HepG2 (cell line): ENCODE data around the gene SULT1C4.

ENCODE experiments used
- EZH2 ChIP-seq: conservative IDR thresholded peaks from 2 replicates; pipeline ENCODE4 v1.6.1; 2012; ENCODE audit warnings: mild to moderate bottlenecking, low read depth, low read length, moderate library complexity
- JUND ChIP-seq: sonication (generic); formaldehyde crosslinking; IDR thresholded peaks from 2 replicates; pipeline ENCODE4 v1.8.0; 2022; ENCODE audit warnings: mild to moderate bottlenecking, missing genetic modification reagents
- MEIS1 ChIP-seq: sonication (generic); formaldehyde crosslinking; IDR thresholded peaks from 2 replicates; pipeline ENCODE4 v1.9.0; 2021; ENCODE audit warnings: mild to moderate bottlenecking, missing genetic modification reagents, moderate library complexity, borderline replicate concordance
- POLR2A ChIP-seq, 2 experiments: IDR thresholded peaks; 2 replicates each; pipeline ENCODE4 v1.6.1; 2011; ENCODE audit warnings: low read depth in 2 of 2, low read length in 2 of 2, mild to moderate bottlenecking in 1 of 2, moderate library complexity in 1 of 2; ENCODE audit not compliant: insufficient read depth in 1 of 2
- TCF7L2 ChIP-seq: IDR thresholded peaks from 2 replicates; pipeline ENCODE4 v1.6.1; 2011; ENCODE audit warnings: mild to moderate bottlenecking, low read depth, low read length, moderate library complexity
- TOPORS ChIP-seq: sonication (generic); formaldehyde crosslinking; IDR thresholded peaks from 2 replicates; pipeline ENCODE4 v1.8.0; 2023; ENCODE audit warnings: mild to moderate bottlenecking, missing genetic modification reagents
- YY1 ChIP-seq: IDR thresholded peaks from 2 replicates; pipeline ENCODE4 v1.6.1; 2011; ENCODE audit warnings: low read length, low read depth, moderate library complexity, mild to moderate bottlenecking; ENCODE audit not compliant: insufficient read depth, insufficient replicate concordance
- ZFP36 ChIP-seq: fragments of 150-350 bp; IDR thresholded peaks from 2 replicates; pipeline ENCODE4 v1.6.1; 2018; ENCODE audit warnings: borderline replicate concordance, low read length, low read depth; ENCODE audit not compliant: partially characterized antibody
- ZNF570 ChIP-seq: sonication (generic); formaldehyde crosslinking; IDR thresholded peaks from 2 replicates; pipeline ENCODE4 v1.4.0; 2020; ENCODE audit warnings: mild to moderate bottlenecking, missing genetic modification reagents, borderline replicate concordance
- ZNF577 ChIP-seq: sonication (generic); formaldehyde crosslinking; IDR thresholded peaks from 2 replicates; pipeline ENCODE4 v1.4.0; 2020; ENCODE audit warnings: mild to moderate bottlenecking, low read depth, missing genetic modification reagents, borderline replicate concordance
- ZNF660 ChIP-seq: sonication (generic); formaldehyde crosslinking; IDR thresholded peaks from 2 replicates; pipeline ENCODE4 v1.5.1; 2020; ENCODE audit warnings: mild to moderate bottlenecking, low read depth, missing genetic modification reagents, borderline replicate concordance
- TF ChIP-seq, protein P1 (sequence below): sonication (generic); formaldehyde crosslinking; IDR thresholded peaks from 2 replicates; pipeline ENCODE4 v1.4.0; 2020; ENCODE audit warnings: missing genetic modification reagents
- TF ChIP-seq, protein P2 (sequence below): sonication (generic); formaldehyde crosslinking; IDR thresholded peaks from 2 replicates; pipeline ENCODE4 v1.5.1; 2020; ENCODE audit warnings: mild to moderate bottlenecking, missing genetic modification reagents, moderate library complexity
- TF ChIP-seq, protein P3 (sequence below): sonication (generic); formaldehyde crosslinking; IDR thresholded peaks from 2 replicates; pipeline ENCODE4 v1.8.1; 2023; ENCODE audit warnings: mild to moderate bottlenecking, missing genetic modification reagents

DNA sequence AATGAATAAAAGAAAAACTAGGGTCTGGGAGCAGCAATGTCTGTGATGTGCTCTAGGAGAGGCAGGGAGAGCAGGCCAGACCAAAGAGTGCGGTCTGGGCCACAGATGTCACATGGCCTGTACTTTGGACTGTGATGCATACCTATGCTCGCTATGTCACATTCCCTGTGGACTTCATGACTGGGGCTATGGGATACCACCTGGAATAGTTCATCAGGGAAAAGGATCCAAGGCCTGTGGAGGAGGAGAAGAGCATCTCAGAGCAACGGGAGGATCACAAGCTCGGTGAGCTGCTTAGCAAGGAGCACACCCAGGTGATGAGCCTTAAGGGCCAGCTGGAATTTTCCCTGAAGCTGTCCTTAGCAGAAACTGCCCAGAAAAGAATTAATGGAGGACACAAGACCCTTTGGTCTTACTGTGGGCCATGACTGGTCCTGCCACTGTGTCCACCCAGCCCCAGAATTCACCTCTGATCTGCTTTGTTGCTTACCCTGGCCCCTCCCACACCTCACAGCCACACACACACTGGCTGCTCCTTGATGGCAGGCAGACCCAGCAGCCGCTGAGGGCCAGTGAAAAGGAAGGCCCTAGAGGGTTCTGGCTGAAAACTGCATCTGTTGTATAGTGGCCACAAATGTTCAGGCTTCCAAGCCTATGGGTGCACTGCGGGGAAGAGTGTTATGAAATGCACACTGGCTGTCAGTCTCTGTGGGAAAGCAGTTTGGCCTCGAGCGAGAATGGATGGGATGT is 45.9 kb downstream of the SULT1C4 start:
- TF ChIP-seq ZNF577 (CRISPR knock-in tag), result no peak
- peak in 1 of 2 experiments; percentile 17; a peak in 1 of 4 replicates for TF ChIP-seq POLR2A (IDR thresholded peaks at IDR 0.05; ENCODE audit: insufficient read depth in 1 of 2, low read depth in 2 of 2, low read length in 2 of 2)
- TF ChIP-seq ZFP36, result no peak
- no peak for TF ChIP-seq TOPORS (CRISPR knock-in tag)
- TF ChIP-seq, protein P1, sequence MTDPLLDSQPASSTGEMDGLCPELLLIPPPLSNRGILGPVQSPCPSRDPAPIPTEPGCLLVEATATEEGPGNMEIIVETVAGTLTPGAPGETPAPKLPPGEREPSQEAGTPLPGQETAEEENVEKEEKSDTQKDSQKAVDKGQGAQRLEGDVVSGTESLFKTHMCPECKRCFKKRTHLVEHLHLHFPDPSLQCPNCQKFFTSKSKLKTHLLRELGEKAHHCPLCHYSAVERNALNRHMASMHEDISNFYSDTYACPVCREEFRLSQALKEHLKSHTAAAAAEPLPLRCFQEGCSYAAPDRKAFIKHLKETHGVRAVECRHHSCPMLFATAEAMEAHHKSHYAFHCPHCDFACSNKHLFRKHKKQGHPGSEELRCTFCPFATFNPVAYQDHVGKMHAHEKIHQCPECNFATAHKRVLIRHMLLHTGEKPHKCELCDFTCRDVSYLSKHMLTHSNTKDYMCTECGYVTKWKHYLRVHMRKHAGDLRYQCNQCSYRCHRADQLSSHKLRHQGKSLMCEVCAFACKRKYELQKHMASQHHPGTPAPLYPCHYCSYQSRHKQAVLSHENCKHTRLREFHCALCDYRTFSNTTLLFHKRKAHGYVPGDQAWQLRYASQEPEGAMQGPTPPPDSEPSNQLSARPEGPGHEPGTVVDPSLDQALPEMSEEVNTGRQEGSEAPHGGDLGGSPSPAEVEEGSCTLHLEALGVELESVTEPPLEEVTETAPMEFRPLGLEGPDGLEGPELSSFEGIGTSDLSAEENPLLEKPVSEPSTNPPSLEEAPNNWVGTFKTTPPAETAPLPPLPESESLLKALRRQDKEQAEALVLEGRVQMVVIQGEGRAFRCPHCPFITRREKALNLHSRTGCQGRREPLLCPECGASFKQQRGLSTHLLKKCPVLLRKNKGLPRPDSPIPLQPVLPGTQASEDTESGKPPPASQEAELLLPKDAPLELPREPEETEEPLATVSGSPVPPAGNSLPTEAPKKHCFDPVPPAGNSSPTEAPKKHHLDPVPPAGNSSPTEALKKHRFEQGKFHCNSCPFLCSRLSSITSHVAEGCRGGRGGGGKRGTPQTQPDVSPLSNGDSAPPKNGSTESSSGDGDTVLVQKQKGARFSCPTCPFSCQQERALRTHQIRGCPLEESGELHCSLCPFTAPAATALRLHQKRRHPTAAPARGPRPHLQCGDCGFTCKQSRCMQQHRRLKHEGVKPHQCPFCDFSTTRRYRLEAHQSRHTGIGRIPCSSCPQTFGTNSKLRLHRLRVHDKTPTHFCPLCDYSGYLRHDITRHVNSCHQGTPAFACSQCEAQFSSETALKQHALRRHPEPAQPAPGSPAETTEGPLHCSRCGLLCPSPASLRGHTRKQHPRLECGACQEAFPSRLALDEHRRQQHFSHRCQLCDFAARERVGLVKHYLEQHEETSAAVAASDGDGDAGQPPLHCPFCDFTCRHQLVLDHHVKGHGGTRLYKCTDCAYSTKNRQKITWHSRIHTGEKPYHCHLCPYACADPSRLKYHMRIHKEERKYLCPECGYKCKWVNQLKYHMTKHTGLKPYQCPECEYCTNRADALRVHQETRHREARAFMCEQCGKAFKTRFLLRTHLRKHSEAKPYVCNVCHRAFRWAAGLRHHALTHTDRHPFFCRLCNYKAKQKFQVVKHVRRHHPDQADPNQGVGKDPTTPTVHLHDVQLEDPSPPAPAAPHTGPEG (CRISPR knock-in tag), result no peak
- TF ChIP-seq, protein P2, sequence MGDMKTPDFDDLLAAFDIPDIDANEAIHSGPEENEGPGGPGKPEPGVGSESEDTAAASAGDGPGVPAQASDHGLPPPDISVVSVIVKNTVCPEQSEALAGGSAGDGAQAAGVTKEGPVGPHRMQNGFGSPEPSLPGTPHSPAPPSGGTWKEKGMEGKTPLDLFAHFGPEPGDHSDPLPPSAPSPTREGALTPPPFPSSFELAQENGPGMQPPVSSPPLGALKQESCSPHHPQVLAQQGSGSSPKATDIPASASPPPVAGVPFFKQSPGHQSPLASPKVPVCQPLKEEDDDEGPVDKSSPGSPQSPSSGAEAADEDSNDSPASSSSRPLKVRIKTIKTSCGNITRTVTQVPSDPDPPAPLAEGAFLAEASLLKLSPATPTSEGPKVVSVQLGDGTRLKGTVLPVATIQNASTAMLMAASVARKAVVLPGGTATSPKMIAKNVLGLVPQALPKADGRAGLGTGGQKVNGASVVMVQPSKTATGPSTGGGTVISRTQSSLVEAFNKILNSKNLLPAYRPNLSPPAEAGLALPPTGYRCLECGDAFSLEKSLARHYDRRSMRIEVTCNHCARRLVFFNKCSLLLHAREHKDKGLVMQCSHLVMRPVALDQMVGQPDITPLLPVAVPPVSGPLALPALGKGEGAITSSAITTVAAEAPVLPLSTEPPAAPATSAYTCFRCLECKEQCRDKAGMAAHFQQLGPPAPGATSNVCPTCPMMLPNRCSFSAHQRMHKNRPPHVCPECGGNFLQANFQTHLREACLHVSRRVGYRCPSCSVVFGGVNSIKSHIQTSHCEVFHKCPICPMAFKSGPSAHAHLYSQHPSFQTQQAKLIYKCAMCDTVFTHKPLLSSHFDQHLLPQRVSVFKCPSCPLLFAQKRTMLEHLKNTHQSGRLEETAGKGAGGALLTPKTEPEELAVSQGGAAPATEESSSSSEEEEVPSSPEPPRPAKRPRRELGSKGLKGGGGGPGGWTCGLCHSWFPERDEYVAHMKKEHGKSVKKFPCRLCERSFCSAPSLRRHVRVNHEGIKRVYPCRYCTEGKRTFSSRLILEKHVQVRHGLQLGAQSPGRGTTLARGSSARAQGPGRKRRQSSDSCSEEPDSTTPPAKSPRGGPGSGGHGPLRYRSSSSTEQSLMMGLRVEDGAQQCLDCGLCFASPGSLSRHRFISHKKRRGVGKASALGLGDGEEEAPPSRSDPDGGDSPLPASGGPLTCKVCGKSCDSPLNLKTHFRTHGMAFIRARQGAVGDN (CRISPR knock-in tag), result peak; percentile 60
- TF ChIP-seq, protein P3, sequence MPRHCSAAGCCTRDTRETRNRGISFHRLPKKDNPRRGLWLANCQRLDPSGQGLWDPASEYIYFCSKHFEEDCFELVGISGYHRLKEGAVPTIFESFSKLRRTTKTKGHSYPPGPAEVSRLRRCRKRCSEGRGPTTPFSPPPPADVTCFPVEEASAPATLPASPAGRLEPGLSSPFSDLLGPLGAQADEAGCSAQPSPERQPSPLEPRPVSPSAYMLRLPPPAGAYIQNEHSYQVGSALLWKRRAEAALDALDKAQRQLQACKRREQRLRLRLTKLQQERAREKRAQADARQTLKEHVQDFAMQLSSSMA (CRISPR knock-in tag), result no peak
- no peak for TF ChIP-seq ZNF570 (CRISPR knock-in tag)
- TF ChIP-seq MEIS1 (CRISPR knock-in tag), result no peak
- TF ChIP-seq YY1, result no peak
- TF ChIP-seq ZNF660 (CRISPR knock-in tag), result no peak
- TF ChIP-seq JUND, result peak; percentile 69; the same call in 1 of the 2 replicates
- TF ChIP-seq TCF7L2, result no peak
- TF ChIP-seq EZH2, result no peak
